Gastrocnemius medialis (tissue), 4 donors: ENCODE measurements around the gene RGCC. TPM values are rescaled to one million over a fixed set of nuclear protein-coding genes. Genes with fewer than 3 reads are reported as not detected.

ENCODE experiments used
- ATAC-seq, 2 donors: fragments of 150-250 bp; one replicate each; pipeline ENCODE4 v1.9.1; 2016
- DNase-seq, 2 donors: peaks; one replicate each; pipeline ENCODE4 v3.0.0-alpha.2; 2019
- H3K27ac ChIP-seq, 4 donors: fragments of 200-600 bp; sonication (generic); 1 replicate in 1 of 4; 2 replicates in 3 of 4; pipeline ENCODE4 v1.5.1; 2016 to 2018; ENCODE audit warnings: mild to moderate bottlenecking in 2 of 4, moderate library complexity in 1 of 4
- H3K27me3 ChIP-seq, 3 donors: fragments of 200-600 bp; sonication (generic) in 2 of 3; 1 replicate in 1 of 3; 2 replicates in 2 of 3; pipeline versions ENCODE4 v1.5.1 to v1.6.0; 2016 to 2019; ENCODE audit warnings: mild to moderate bottlenecking in 1 of 3, moderate library complexity in 1 of 3
- H3K36me3 ChIP-seq, 2 donors: fragments of 200-600 bp; sonication (generic) in 1 of 2; one replicate each; pipeline ENCODE4 v1.5.1; 2017 to 2018
- H3K4me1 ChIP-seq, 2 donors: fragments of 200-600 bp; sonication (generic) in 1 of 2; one replicate each; pipeline ENCODE4 v1.5.1; 2016 to 2017; ENCODE audit warnings: mild to moderate bottlenecking in 2 of 2
- H3K4me3 ChIP-seq, 4 donors: fragments of 200-600 bp; sonication (generic) in 3 of 4; 1 replicate in 1 of 4; 2 replicates in 3 of 4; pipeline ENCODE4 v1.5.1; 2016 to 2019; ENCODE audit warnings: mild to moderate bottlenecking in 2 of 4
- H3K9me3 ChIP-seq, 3 donors: fragments of 200-600 bp; sonication (generic) in 2 of 3; 1 replicate in 1 of 3; 2 replicates in 2 of 3; pipeline ENCODE4 v1.5.1; 2016 to 2019
- POLR2A ChIP-seq, 2 donors: fragments of 450-650 bp; IDR thresholded peaks; one replicate each; pipeline ENCODE4 v1.6.1; 2017; ENCODE audit warnings: antibody characterized with exemption in 2 of 2, mild to moderate bottlenecking in 2 of 2, moderate library complexity in 2 of 2
- in situ Hi-C, 4 donors: fragments of 200-750 bp; cut with MboI; loops; one replicate each; pipeline versions ENCODE4 v1.15.0 to v1.8.0; 2017; ENCODE audit warnings: low sequenced_read_pairs in 4 of 4
- intact Hi-C: fragments of 100-400 bp; cut with DNase I; formaldehyde crosslinking; loops from one replicate; pipeline ENCODE4 v1.15.1; 2023; ENCODE audit warnings: low total_unique reads
- total RNA-seq, 4 donors: library from RNA; depleted of rRNA; stranded (reverse); fragments of >200 nt; gene quantifications; one replicate each; pipeline versions ENCODE4 v1.1.0 to v1.2.3, GENCODE V29; 2016
- TF ChIP-seq, protein P1 (sequence below), 5 experiments: fragments of 450-650 bp in 3 of 5; fragments of 200-600 bp in 2 of 5; sonication (generic) in 2 of 5; IDR thresholded peaks in 4 of 5; conservative IDR thresholded peaks in 1 of 5; 1 replicate in 4 of 5; 2 replicates in 1 of 5; pipeline ENCODE4 v1.5.1; 2016 to 2019; ENCODE audit warnings: antibody characterized with exemption in 5 of 5, mild to moderate bottlenecking in 3 of 5, moderate library complexity in 3 of 5

Gene RGCC
- total RNA-seq, 4 donors from 2014 or later, result 56.1 to 135 (median 92.0) TPM

DNA sequence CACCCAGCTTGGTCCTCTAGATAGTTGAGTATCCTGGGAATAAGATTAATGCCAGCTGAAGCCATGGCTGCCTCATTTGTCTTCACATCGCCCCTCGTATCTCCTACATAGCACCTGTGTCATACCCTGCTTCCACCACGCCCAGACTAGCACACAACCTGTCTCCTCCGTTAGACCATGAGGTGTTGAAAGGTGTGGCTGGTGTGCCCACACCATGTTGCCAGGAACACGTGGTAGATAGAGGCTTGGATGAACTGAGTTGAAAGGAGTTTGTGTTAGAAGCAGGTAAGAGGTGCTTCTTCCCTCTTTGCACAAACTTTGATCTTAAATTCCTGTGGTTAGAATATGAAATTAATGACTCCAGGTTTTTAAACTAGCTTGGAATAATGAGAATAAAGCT, 40.1 kb downstream of the RGCC start:
- no peaks in the 10 kb centered on the region for H3K9me3 ChIP-seq
- peaks cover 16 to 19% of the 10 kb centered on the region in 2 donors for H3K4me1 ChIP-seq
- H3K4me3 ChIP-seq, result no peak overlapping the region
- in situ Hi-C loops, result no loop called here
- H3K36me3 ChIP-seq, result no peaks in the 10 kb centered on the region
- intact Hi-C loops, result loop anchor here (2.0 kb wide), 1 partner anchor 39 kb away; no protein-coding TSS in a partner anchor
- no peak for DNase-seq
- H3K27me3 ChIP-seq, result no peaks in the 10 kb centered on the region
- peak overlapping the region in 2 of 4 donors; percentile 42 to 52 for H3K27ac ChIP-seq
- TF ChIP-seq, protein P1, sequence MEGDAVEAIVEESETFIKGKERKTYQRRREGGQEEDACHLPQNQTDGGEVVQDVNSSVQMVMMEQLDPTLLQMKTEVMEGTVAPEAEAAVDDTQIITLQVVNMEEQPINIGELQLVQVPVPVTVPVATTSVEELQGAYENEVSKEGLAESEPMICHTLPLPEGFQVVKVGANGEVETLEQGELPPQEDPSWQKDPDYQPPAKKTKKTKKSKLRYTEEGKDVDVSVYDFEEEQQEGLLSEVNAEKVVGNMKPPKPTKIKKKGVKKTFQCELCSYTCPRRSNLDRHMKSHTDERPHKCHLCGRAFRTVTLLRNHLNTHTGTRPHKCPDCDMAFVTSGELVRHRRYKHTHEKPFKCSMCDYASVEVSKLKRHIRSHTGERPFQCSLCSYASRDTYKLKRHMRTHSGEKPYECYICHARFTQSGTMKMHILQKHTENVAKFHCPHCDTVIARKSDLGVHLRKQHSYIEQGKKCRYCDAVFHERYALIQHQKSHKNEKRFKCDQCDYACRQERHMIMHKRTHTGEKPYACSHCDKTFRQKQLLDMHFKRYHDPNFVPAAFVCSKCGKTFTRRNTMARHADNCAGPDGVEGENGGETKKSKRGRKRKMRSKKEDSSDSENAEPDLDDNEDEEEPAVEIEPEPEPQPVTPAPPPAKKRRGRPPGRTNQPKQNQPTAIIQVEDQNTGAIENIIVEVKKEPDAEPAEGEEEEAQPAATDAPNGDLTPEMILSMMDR (IDR thresholded peaks at IDR 0.05 in 4 of 5, conservative IDR thresholded peaks at IDR 0.05 in 1 of 5), result no peak
- no peak for TF ChIP-seq POLR2A (IDR thresholded peaks at IDR 0.05)
- no peak for ATAC-seq

DNA sequence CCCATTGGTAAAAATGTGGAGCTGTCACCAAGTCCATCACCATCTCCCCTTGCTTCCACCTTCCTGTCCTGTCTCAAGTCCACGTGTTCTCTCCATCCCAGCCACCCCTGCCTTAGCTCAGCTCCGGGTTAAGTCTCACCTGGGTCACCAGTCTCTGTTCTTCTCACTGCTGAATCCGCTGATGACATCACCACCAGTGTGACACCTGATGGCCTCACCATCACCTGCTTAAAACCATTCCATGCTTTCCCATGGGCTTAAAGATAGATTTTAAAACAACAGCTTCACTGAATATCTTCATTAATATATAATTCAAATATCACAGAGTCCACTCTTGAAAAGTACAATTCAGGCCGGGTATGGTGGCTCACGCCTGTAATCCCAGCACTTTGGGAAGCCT, 42.1 kb downstream of the RGCC start:
- intact Hi-C loops (no loop called here), in situ Hi-C loops (no loop called here)
- peaks cover 16% of the 10 kb centered on the region in 2 donors for H3K4me1 ChIP-seq
- TF ChIP-seq, protein P1 (IDR thresholded peaks at IDR 0.05 in 4 of 5, conservative IDR thresholded peaks at IDR 0.05 in 1 of 5), result no peak
- TF ChIP-seq POLR2A (IDR thresholded peaks at IDR 0.05), result no peak
- H3K36me3 ChIP-seq, result no peaks in the 10 kb centered on the region
- no peak overlapping the region for H3K27ac ChIP-seq
- no peaks in the 10 kb centered on the region for H3K9me3 ChIP-seq
- DNase-seq, result no peak
- H3K27me3 ChIP-seq, result no peaks in the 10 kb centered on the region
- no peak for ATAC-seq
- H3K4me3 ChIP-seq, result no peak overlapping the region

DNA sequence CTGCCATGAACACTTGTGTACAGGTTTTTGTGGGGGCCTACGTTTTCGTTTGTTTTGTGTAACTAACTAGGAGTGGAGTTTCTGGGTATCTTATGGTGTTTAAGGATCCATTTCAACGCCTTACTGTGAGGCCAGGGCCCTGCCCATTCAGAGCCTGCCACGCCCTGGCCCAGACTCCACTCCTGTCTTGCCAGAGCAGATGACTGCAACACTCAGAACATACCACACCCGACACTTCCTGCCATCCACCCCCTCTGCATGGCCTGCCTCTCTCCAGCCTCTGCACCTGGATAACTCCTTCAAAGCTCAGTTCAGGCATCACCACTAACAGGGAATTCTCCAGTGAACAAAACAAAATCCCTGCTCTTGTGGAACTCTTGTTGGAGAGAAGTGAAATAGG, 43.2 kb downstream of the RGCC start:
- Histone ChIP-seq H3K27me3 (no peaks in the 10 kb centered on the region), H3K4me3 (no peak overlapping the region), H3K27ac (no peak overlapping the region), H3K4me1 (peaks cover 12 to 13% of the 10 kb centered on the region in 2 donors), H3K36me3 (no peaks in the 10 kb centered on the region), H3K9me3 (no peaks in the 10 kb centered on the region)
- TF ChIP-seq, protein P1 (IDR thresholded peaks at IDR 0.05 in 4 of 5, conservative IDR thresholded peaks at IDR 0.05 in 1 of 5), result no peak
- no peak for TF ChIP-seq POLR2A (IDR thresholded peaks at IDR 0.05)
- intact Hi-C loops, result no loop called here
- in situ Hi-C loops, result no loop called here
- peak in 1 of 2 donors; percentile 26 for DNase-seq
- no peak for ATAC-seq

DNA sequence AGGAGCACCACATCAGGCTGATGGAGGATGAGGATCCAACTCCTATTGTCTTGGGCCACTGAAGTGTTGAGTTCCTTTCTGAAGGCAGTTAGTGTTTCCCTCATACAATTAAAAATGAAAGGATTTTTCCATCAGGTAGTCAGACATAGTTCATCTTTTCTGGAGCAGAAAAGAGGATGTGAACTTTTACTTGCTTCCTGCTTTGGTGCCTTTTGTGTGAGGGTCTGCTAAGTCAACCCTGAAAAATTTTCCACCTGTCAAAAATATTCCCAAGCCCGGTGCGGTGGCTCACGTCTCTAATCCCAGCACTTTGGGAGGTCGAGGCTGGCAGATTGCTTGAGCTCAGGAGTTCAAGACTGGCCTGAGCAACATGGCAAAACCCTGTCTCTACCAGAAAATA, 43.9 kb downstream of the RGCC start:
- TF ChIP-seq, protein P1 (IDR thresholded peaks at IDR 0.05 in 4 of 5, conservative IDR thresholded peaks at IDR 0.05 in 1 of 5), result no peak
- TF ChIP-seq POLR2A (IDR thresholded peaks at IDR 0.05), result no peak
- H3K27ac ChIP-seq, result no peak overlapping the region
- H3K36me3 ChIP-seq, result no peaks in the 10 kb centered on the region
- in situ Hi-C loops, result no loop called here
- H3K4me1 ChIP-seq, result peaks cover 4 to 8% of the 10 kb centered on the region in 2 donors
- intact Hi-C loops, result no loop called here
- no peak overlapping the region for H3K4me3 ChIP-seq
- ATAC-seq (no peak), DNase-seq (no peak)
- no peaks in the 10 kb centered on the region for H3K27me3 ChIP-seq
- H3K9me3 ChIP-seq, result no peaks in the 10 kb centered on the region

DNA sequence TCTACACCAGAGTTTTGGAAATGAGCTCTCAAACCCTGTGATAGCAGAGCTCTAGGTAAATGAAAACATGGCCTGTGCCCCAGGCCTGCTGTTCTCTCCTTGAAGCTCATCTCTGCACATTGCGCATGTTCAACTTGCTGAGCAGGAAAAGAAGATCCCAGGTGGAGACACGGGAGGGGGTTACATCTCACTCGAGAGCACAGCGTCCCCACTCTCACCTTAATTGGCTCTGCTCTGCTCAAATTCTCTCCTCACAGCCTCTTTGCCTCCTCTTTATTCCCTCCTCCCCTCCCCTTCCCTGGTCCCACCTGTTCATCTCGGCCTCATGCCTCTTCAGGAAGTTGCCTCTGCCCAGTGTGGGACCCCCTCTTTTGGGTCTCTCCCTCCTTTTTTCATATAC, 44.7 kb downstream of the RGCC start:
- no peak overlapping the region for H3K27ac ChIP-seq
- TF ChIP-seq, protein P1 (IDR thresholded peaks at IDR 0.05 in 4 of 5, conservative IDR thresholded peaks at IDR 0.05 in 1 of 5), result no peak
- no peak for TF ChIP-seq POLR2A (IDR thresholded peaks at IDR 0.05)
- in situ Hi-C loops (no loop called here), intact Hi-C loops (no loop called here)
- H3K36me3 ChIP-seq, result no peaks in the 10 kb centered on the region
- no peaks in the 10 kb centered on the region for H3K27me3 ChIP-seq
- no peak for DNase-seq
- no peaks in the 10 kb centered on the region for H3K9me3 ChIP-seq
- no peak for ATAC-seq
- H3K4me1 ChIP-seq, result peaks cover 2 to 3% of the 10 kb centered on the region in 2 donors
- no peak overlapping the region for H3K4me3 ChIP-seq
